Measurements from ENCODE around the gene HS2ST1. TPM values are rescaled to one million over a fixed set of nuclear protein-coding genes. Genes with fewer than 3 reads are reported as not detected.

Gene HS2ST1
- total RNA-seq, 4 donors from 2014 or later: 6.3 to 11.7 (median 10.3) TPM

DNA sequence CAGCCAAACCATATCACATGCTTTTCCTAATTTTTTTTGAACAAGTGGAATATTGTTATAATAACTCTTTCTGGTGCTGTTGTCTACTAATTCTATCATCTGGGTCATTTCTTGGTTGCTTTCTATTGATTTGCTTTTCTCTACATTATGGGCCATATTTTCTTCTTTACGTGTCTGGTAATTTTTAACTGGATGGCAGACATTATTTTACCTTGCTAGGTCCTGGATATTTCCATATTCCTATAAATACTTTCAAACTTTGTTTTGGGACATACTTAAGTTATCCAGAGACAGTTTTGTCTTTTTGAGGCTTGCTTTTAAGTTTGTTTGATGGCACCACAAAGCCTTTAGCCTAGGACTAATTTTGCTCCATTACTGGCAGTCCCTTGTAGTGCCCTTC lies 11.3 kb downstream of the HS2ST1 start:
- Histone ChIP-seq H3K27me3 (no peaks in the 10 kb centered on the region), H3K27ac (no peak overlapping the region), H3K36me3 (no peaks in the 10 kb centered on the region), H3K4me1 (peaks cover 19% of the 10 kb centered on the region), H3K4me3 (no peak overlapping the region), H3K9me3 (peaks cover 3% of the 10 kb centered on the region)
- DNase-seq (ENCODE audit: low spot score in 2 of 2): no peak
- WGBS: 100% methylated on average over 1 of the region's 1 CpG
- TF ChIP-seq POLR2AphosphoS5 (IDR thresholded peaks at IDR 0.05) (no peak), EP300 (IDR thresholded peaks at IDR 0.05) (no peak), POLR2A (IDR thresholded peaks at IDR 0.05) (no peak)
- TF ChIP-seq, protein P1, sequence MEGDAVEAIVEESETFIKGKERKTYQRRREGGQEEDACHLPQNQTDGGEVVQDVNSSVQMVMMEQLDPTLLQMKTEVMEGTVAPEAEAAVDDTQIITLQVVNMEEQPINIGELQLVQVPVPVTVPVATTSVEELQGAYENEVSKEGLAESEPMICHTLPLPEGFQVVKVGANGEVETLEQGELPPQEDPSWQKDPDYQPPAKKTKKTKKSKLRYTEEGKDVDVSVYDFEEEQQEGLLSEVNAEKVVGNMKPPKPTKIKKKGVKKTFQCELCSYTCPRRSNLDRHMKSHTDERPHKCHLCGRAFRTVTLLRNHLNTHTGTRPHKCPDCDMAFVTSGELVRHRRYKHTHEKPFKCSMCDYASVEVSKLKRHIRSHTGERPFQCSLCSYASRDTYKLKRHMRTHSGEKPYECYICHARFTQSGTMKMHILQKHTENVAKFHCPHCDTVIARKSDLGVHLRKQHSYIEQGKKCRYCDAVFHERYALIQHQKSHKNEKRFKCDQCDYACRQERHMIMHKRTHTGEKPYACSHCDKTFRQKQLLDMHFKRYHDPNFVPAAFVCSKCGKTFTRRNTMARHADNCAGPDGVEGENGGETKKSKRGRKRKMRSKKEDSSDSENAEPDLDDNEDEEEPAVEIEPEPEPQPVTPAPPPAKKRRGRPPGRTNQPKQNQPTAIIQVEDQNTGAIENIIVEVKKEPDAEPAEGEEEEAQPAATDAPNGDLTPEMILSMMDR (IDR thresholded peaks at IDR 0.05): no peak

DNA sequence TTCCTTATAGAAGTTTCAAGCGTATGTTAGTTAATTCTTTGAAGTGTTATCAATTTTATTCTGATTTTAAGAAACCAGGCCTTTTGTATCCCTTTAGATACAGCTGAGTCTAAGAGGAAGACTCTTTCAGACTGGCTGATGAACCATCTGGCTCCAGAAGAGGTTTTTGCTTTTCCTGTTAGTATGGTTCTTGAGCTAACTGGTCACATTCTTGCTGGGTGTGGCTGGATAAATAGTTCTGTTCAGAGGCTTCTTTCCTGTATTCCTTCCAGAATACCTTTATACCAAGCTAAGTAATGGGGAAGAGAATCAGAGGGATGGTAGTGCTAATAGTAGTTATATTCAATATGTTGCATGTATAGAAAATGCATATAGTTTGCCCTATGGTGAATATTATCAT lies 12.4 kb downstream of the HS2ST1 start:
- no peak overlapping the region for H3K4me3 ChIP-seq
- no peaks in the 10 kb centered on the region for H3K36me3 ChIP-seq
- peaks cover 3% of the 10 kb centered on the region for H3K9me3 ChIP-seq
- H3K4me1 ChIP-seq: peaks cover 19% of the 10 kb centered on the region
- WGBS: 100% methylated on average over 1 of the region's 1 CpG
- no peak for DNase-seq (ENCODE audit: low spot score in 2 of 2)
- TF ChIP-seq, protein P1 (IDR thresholded peaks at IDR 0.05): no peak
- no peak for TF ChIP-seq POLR2AphosphoS5 (IDR thresholded peaks at IDR 0.05)
- no peak for TF ChIP-seq POLR2A (IDR thresholded peaks at IDR 0.05)
- TF ChIP-seq EP300 (IDR thresholded peaks at IDR 0.05): no peak
- no peak overlapping the region for H3K27ac ChIP-seq
- no peaks in the 10 kb centered on the region for H3K27me3 ChIP-seq

DNA sequence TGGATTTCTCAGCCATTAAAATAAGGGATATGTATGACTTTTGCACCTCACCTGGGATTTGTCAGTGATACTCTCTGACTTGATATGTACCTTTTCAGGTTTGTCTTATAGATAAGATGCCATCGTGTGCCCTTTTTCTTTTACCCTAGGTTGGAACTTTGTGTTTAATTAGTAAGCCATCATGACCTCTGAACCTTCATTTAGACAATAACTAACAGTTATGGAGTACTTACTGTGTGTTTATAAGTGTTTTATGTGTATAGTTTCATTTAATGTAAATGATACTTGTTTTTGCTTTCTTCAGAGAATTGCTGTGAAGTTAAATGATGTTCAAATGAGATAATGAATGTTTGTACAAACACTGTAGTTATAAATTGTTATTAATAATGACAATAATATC lies 14.4 kb downstream of the HS2ST1 start:
- Histone ChIP-seq H3K9me3 (no peaks in the 10 kb centered on the region), H3K4me1 (peaks cover 19% of the 10 kb centered on the region), H3K4me3 (no peak overlapping the region), H3K27me3 (no peaks in the 10 kb centered on the region), H3K27ac (no peak overlapping the region), H3K36me3 (no peaks in the 10 kb centered on the region)
- TF ChIP-seq EP300 (IDR thresholded peaks at IDR 0.05) (no peak), POLR2AphosphoS5 (IDR thresholded peaks at IDR 0.05) (no peak)
- TF ChIP-seq, protein P1 (IDR thresholded peaks at IDR 0.05): no peak
- WGBS: 85% methylated on average over 1 of the region's 1 CpG
- DNase-seq (ENCODE audit: low spot score in 2 of 2): no peak

DNA sequence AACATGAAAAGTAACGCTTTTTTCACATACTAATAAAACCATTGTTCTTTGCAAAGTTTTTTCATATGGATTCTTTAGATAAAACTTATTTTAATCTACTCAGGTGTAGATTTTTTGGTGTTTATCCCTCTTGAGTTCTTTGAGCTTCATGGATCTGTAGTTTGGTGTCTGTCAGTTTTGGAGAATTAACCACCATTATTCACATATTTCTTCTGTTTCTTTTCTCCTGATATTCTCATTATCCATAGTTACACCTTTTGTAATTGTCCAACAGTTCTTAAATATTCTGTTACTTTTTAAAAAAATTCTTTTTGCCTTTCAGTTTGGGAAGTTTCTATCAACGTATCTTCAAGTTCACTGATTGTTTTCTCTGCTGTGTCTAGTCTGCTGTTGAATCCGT lies 18.6 kb downstream of the HS2ST1 start:
- Histone ChIP-seq H3K27ac (no peak overlapping the region), H3K4me1 (peaks cover 5% of the 10 kb centered on the region), H3K27me3 (no peaks in the 10 kb centered on the region), H3K9me3 (no peaks in the 10 kb centered on the region), H3K36me3 (no peaks in the 10 kb centered on the region), H3K4me3 (no peak overlapping the region)
- WGBS: over 99% methylated on average over 3 of the region's 3 CpGs
- TF ChIP-seq, protein P1 (IDR thresholded peaks at IDR 0.05): no peak
- TF ChIP-seq POLR2AphosphoS5 (IDR thresholded peaks at IDR 0.05): no peak
- TF ChIP-seq POLR2A (IDR thresholded peaks at IDR 0.05): no peak
- TF ChIP-seq EP300 (IDR thresholded peaks at IDR 0.05): no peak
- no peak for DNase-seq (ENCODE audit: low spot score in 2 of 2)

DNA sequence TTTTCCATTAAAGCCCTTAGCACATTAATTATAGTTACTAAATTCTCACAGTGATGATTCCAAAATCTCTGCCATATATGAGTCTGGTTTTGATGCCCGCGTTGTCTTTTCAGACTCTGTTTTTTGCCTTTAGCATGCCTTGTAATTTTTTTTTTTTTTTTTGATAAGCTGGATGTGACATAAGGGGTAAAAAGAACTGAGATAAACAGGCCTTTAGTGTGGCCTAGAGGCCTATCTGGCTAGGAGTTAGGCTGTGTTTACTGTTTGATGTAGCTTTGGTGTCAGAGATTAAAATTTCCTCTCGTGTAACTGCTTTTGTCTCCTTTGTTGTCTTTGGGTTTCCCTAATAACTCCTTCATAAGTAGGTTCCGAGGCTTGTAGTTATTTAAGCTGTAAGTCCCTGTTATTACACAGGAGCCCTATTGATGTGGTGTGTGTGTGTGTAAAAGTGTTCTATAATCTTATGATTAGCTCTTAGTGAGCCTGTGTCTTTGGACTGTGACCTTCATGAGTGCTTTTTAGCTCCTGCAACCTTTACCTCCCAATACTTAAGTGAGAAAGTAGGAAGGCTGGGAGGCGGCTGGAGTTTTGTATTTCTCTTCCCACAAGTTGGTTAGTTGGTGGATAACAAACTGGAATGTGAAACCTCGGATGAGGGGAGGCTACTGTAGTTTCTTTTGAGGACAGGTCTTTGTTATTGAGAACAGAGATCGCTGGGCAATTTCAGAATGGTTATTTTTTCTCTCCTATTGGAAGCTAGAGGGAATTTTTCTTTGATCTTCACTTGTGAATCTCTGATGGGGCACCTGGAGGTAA lies 19.3 kb downstream of the HS2ST1 start:
- no peaks in the 10 kb centered on the region for H3K27me3 ChIP-seq
- TF ChIP-seq POLR2A (IDR thresholded peaks at IDR 0.05): no peak
- TF ChIP-seq EP300 (IDR thresholded peaks at IDR 0.05): no peak
- TF ChIP-seq, protein P1 (IDR thresholded peaks at IDR 0.05): no peak
- TF ChIP-seq POLR2AphosphoS5 (IDR thresholded peaks at IDR 0.05): no peak
- WGBS: 85% methylated on average over 7 of the region's 7 CpGs
- H3K4me3 ChIP-seq: no peak overlapping the region
- DNase-seq (ENCODE audit: low spot score in 2 of 2): no peak
- no peak overlapping the region for H3K27ac ChIP-seq
- no peaks in the 10 kb centered on the region for H3K36me3 ChIP-seq
- no peaks in the 10 kb centered on the region for H3K4me1 ChIP-seq
- H3K9me3 ChIP-seq: no peaks in the 10 kb centered on the region
